Neural progenitor cell (in vitro differentiated cells): ENCODE measurements around the gene KLF1.

ENCODE experiments used
- EZH2 ChIP-seq: fragments of 200-600 bp; sonication (generic); IDR thresholded peaks from 2 replicates; pipeline ENCODE4 v1.6.1; 2017; ENCODE audit warnings: antibody characterized with exemption, mild to moderate bottlenecking, moderate library complexity
- EZH2phosphoT487 ChIP-seq: fragments of 200-600 bp; sonication (generic); IDR thresholded peaks from 2 replicates; pipeline ENCODE4 v1.6.1; 2017; ENCODE audit warnings: antibody characterized with exemption
- TF ChIP-seq, protein P1 (sequence below): fragments of 200-600 bp; sonication (generic); IDR thresholded peaks from 2 replicates; pipeline ENCODE4 v1.5.1; 2017; ENCODE audit warnings: antibody characterized with exemption, mild to moderate bottlenecking

GRCh38 chr19:12918253-12918652, 31.3 kb upstream of the KLF1 start:
- TF ChIP-seq, protein P1, sequence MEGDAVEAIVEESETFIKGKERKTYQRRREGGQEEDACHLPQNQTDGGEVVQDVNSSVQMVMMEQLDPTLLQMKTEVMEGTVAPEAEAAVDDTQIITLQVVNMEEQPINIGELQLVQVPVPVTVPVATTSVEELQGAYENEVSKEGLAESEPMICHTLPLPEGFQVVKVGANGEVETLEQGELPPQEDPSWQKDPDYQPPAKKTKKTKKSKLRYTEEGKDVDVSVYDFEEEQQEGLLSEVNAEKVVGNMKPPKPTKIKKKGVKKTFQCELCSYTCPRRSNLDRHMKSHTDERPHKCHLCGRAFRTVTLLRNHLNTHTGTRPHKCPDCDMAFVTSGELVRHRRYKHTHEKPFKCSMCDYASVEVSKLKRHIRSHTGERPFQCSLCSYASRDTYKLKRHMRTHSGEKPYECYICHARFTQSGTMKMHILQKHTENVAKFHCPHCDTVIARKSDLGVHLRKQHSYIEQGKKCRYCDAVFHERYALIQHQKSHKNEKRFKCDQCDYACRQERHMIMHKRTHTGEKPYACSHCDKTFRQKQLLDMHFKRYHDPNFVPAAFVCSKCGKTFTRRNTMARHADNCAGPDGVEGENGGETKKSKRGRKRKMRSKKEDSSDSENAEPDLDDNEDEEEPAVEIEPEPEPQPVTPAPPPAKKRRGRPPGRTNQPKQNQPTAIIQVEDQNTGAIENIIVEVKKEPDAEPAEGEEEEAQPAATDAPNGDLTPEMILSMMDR, result no peak
- TF ChIP-seq EZH2 (no peak), EZH2phosphoT487 (no peak)
